SK-N-DZ (cell line): ENCODE results near the gene IFI27L2.

Experiments used
- DNase-seq: peaks from one replicate; pipeline ENCODE4 v3.0.0-alpha.2; 2015; ENCODE audit warnings: low spot score

Gene IFI27L2

DNA sequence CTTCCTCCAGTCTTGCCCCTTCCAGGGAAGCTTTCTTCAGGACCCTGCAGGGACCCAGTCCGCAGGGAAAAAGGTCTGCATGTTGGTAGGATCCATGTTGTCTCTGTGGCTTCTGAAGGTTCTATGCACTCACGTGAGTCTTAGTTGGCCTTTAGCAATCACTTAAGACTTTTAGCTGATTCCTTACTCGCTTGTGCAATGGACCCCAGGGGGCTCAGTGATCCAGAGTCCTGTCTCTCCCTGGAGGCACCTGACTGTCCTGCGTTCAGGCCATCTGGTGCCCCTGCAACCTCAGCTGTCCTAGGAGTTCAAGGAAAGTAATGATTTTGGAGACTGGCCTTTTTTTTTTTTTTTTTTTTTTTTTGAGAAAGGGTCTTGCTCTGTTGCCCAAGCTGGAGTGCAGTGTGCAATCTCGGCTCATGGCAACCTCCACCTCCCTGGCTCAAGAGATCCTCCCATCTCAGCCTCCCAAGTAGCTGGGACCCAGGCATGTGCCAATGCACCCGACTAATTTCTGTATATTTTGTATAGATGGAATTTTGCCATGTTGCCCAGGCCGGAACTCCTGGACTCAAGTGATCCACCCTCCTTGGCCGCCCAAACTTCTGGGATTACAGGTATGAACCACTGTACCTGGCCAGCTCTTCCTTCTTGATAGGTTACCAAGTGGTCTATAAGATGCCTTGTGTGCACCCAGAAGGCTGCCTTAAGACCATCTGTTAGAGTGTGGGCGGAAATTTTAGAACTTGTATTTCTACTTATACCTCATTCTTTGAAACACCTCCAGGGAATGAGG, 4.6 kb downstream of the IFI27L2 start:
- DNase-seq = no peak

- DNase-seq = no peak
Observed at GRCh38 chr14:94123868-94124267, 5.5 kb downstream of the IFI27L2 start.

DNA sequence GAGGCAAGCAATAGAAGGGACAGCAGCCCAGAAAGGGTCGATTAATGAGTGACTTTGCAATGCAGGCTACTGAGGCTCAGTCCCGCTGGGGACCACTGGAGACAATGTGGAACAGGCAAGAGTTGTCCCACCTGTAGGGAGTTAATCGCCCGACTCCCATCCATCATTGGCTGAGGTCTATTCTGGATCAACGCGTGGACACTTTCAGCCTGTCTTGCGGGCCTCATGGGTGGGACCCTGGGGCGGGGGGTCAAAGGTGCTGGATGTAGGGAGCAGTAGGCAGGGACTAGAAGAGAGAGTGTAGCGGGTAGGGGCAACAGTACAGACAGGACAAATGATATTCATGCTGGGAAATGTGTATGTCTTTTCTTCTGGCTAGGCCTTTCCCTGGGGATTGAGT, 6.1 kb downstream of the IFI27L2 start:
- no peak for DNase-seq

DNA sequence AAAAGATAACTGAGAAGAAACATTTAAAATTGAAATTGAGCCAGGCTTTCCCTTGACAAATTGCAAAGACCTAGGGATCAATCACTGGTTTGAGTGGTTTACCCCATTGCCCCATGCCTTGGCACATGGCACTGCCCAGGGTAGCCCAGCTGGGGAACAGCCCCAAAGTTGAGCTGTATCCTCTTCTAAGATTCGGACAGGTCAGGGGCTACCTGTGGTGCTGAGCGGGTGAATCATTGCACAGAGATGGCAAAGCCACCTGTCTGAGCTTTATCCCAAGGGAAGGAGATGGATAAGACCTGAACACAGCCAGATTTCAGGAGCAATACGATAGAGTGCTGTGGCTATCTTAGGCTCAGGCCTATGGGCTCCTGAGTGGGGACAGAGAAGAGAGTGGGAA, 7.0 kb downstream of the IFI27L2 start:
- no peak for DNase-seq

- no peak for DNase-seq
Observed at GRCh38 chr14:94121485-94121884, 7.9 kb downstream of the IFI27L2 start.

GRCh38 chr14:94120667-94121340, 8.6 kb downstream of the IFI27L2 start:
- no peak for DNase-seq

- DNase-seq = no peak
Observed at GRCh38 chr14:94119071-94119470, 10.3 kb downstream of the IFI27L2 start.

- DNase-seq = no peak
Observed at GRCh38 chr14:94117856-94118255, 11.5 kb downstream of the IFI27L2 start.

- no peak for DNase-seq
Observed at GRCh38 chr14:94116701-94117100, 12.7 kb downstream of the IFI27L2 start.

GRCh38 chr14:94115631-94116030, 13.8 kb downstream of the IFI27L2 start:
- DNase-seq = no peak

GRCh38 chr14:94115058-94115591, 14.3 kb downstream of the IFI27L2 start:
- DNase-seq = peak; percentile 41

GRCh38 chr14:94114589-94115057, 14.8 kb downstream of the IFI27L2 start:
- DNase-seq = no peak

GRCh38 chr14:94113908-94114588, 15.4 kb downstream of the IFI27L2 start:
- no peak for DNase-seq

- no peak for DNase-seq
Observed at GRCh38 chr14:94113490-94113889, 15.9 kb downstream of the IFI27L2 start.

DNA sequence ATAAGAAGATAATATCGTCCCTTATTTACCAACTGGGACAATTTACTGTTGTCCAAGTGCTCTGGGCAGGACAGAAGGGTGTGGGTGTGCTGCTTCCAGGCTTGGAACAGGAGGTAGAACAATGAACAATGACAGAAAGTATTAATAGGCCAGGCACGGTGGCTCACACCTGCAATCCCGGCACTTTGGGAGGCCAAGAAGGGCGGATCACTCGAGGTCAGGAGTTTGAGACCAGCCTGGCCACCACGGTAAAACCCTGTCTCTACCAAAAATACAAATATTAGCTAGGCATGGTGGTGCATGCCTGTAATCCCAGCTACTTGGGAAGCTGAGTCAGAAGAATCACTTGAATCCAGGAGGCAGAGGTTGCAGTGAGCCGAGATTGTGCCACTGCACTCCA, 16.3 kb downstream of the IFI27L2 start:
- DNase-seq = no peak

GRCh38 chr14:94112513-94113063, 16.8 kb downstream of the IFI27L2 start:
- no peak for DNase-seq

GRCh38 chr14:94111276-94112095, 17.9 kb downstream of the IFI27L2 start:
- DNase-seq = no peak

GRCh38 chr14:94110552-94111181, 18.7 kb downstream of the IFI27L2 start, which contains the start of gene IFI27:
IFI27 (plus strand) TSS chr14:94110736.
- no peak for DNase-seq

DNA sequence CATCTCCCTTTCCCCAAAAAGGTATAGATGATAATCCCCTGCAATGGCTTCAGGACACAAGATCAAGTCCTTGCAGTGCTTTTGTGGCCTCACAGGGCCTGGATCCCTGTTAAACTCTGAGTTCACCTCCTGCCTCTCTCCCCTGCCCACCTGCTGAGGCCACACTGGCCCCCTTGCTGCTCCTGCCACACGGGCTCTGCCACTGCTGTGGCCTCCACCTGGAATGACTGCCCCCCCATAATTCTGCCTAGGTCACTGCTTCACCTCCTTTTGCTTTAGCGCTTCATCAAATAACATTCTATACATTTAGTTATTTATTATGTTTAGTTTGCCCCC, 19.5 kb downstream of the IFI27L2 start:
- no peak for DNase-seq

GRCh38 chr14:94104731-94105130, 24.7 kb downstream of the IFI27L2 start:
- no peak for DNase-seq
